ENCODE results near the gene ZBTB17.
A peak's percentile ranks its signal among the peaks of the same experiment; 100 is the strongest.

ZBTB17 gene

GRCh38 chr1:15945011-15945831 is 30.7 kb downstream of the ZBTB17 start:
- DNase-seq, result no peak

- no peak for DNase-seq
These were observed 31.4 kb downstream of the ZBTB17 start for GRCh38 chr1:15944308-15945010.

- DNase-seq, result no peak
These were observed 32.0 kb downstream of the ZBTB17 start for GRCh38 chr1:15943992-15944307.

- DNase-seq, result no peak
These were observed 32.4 kb downstream of the ZBTB17 start for GRCh38 chr1:15943328-15943991.

GRCh38 chr1:15942661-15943327 is 33.1 kb downstream of the ZBTB17 start:
- no peak for DNase-seq

GRCh38 chr1:15941899-15942660 is 33.8 kb downstream of the ZBTB17 start:
- no peak for DNase-seq

- DNase-seq, result no peak
These were observed 34.7 kb downstream of the ZBTB17 start for GRCh38 chr1:15941044-15941840.

GRCh38 chr1:15940110-15941043 is 35.5 kb downstream of the ZBTB17 start:
- no peak for DNase-seq

GRCh38 chr1:15939181-15940109 is 36.5 kb downstream of the ZBTB17 start:
- DNase-seq, result no peak

- DNase-seq, result no peak
These were observed 37.2 kb downstream of the ZBTB17 start for GRCh38 chr1:15938628-15939161.

- peak in 1 of 2 experiments; percentile 25 for DNase-seq
These were observed 38.2 kb downstream of the ZBTB17 start for GRCh38 chr1:15937706-15938168.

GRCh38 chr1:15937146-15937545 is 38.8 kb downstream of the ZBTB17 start:
- DNase-seq, result no peak

- no peak for DNase-seq
These were observed 39.9 kb downstream of the ZBTB17 start for GRCh38 chr1:15936025-15936424.

- DNase-seq, result no peak
These were observed 40.6 kb downstream of the ZBTB17 start for GRCh38 chr1:15935056-15935950.

- DNase-seq, result no peak
These were observed 41.5 kb downstream of the ZBTB17 start for GRCh38 chr1:15934211-15935055.

- no peak for DNase-seq
These were observed 42.2 kb downstream of the ZBTB17 start for GRCh38 chr1:15933684-15934083.

- DNase-seq, result no peak
These were observed 43.3 kb downstream of the ZBTB17 start for GRCh38 chr1:15932612-15933011.

Data from NCI-H2081 (cell line).